IPS DF 6.9 (cell line): ENCODE data around the gene C1QTNF12.
A peak's percentile ranks its signal among the peaks of the same experiment; 100 is the strongest.

Experiments
- DNase-seq: peaks from one replicate; pipeline ENCODE4 v3.0.0-alpha.2; 2013; ENCODE audit warnings: low read depth, low spot score
- H3K27ac ChIP-seq: one replicate; pipeline ENCODE4 v1.5.1; 2013; ENCODE audit warnings: low read length, control low read depth
- H3K27me3 ChIP-seq: 2 replicates; pipeline ENCODE4 v1.6.1; 2013; ENCODE audit warnings: mild to moderate bottlenecking, low read length; ENCODE audit not compliant: control insufficient read depth, insufficient read depth
- H3K36me3 ChIP-seq: 2 replicates; pipeline ENCODE4 v1.6.1; 2013; ENCODE audit warnings: low read length; ENCODE audit not compliant: control insufficient read depth, insufficient read depth
- H3K4me1 ChIP-seq: 2 replicates; pipeline ENCODE4 v1.6.1; 2013; ENCODE audit warnings: low read length; ENCODE audit not compliant: control insufficient read depth, insufficient read depth
- H3K4me3 ChIP-seq: 2 replicates; pipeline ENCODE4 v1.5.1; 2013; ENCODE audit warnings: mild to moderate bottlenecking, low read length
- H3K9me3 ChIP-seq: 2 replicates; pipeline ENCODE4 v1.6.1; 2013; ENCODE audit warnings: low read length, inconsistent platforms; ENCODE audit not compliant: control insufficient read depth, insufficient read depth
- WGBS: extraction: QIAGEN DNeasy Blood & Tissue Kit; methylation state at CpG from one replicate; pipeline ENCODE4 v1.1.7; 2013; ENCODE audit warnings: mixed read lengths, missing lambda C conversion rate; ENCODE audit not compliant: insufficient read length, insufficient coverage; 5-methylcytosine and 5-hydroxymethylcytosine counted together

The C1QTNF12 gene

DNA sequence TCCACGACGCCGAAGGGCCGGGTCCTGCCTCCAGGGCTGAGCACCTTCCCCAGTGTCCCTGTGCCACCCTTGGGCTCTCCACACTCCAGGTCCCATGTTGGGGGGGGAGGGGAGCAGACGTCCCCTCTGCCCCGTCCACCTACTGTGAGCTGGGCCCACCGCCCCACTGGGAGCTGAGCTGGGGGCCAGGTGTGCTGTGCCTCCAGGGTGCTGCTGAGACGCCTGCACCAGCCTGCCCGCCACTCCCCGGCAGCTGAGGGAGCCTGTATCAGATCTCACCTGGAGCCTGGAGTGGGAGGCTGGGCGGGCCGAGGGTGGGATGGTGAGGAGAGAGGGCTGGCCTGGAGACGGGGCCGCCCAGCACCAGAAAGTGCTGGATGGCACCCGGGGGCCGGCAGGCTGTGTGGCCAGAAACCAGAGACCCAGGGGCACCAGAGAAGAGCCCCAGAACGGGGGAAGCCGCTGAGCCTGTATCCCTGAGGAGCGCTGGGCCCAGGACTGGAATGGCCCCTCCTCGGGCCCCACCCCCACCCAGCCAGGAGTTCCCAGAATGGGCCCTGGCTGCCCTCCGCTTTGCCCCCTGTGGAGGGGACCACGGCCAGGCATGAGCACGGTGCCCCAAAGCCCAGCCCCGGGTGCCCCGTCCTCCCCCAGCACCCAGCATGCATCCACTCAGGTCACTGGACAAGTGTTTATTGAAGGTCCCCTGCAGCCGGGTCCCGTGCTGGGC lies 43.5 kb downstream of the C1QTNF12 start:
- Histone ChIP-seq H3K36me3 (no peaks in the 10 kb centered on the region; the same call in 1 of the 2 replicates), H3K4me1 (peaks cover 10% of the 10 kb centered on the region), H3K4me3 (no peak overlapping the region), H3K9me3 (no peaks in the 10 kb centered on the region), H3K27me3 (no peaks in the 10 kb centered on the region; the same call in 1 of the 2 replicates), H3K27ac (no peak overlapping the region)
- WGBS = no CpG with 5 or more reads among the region's 27 CpGs
- no peak for DNase-seq

DNA sequence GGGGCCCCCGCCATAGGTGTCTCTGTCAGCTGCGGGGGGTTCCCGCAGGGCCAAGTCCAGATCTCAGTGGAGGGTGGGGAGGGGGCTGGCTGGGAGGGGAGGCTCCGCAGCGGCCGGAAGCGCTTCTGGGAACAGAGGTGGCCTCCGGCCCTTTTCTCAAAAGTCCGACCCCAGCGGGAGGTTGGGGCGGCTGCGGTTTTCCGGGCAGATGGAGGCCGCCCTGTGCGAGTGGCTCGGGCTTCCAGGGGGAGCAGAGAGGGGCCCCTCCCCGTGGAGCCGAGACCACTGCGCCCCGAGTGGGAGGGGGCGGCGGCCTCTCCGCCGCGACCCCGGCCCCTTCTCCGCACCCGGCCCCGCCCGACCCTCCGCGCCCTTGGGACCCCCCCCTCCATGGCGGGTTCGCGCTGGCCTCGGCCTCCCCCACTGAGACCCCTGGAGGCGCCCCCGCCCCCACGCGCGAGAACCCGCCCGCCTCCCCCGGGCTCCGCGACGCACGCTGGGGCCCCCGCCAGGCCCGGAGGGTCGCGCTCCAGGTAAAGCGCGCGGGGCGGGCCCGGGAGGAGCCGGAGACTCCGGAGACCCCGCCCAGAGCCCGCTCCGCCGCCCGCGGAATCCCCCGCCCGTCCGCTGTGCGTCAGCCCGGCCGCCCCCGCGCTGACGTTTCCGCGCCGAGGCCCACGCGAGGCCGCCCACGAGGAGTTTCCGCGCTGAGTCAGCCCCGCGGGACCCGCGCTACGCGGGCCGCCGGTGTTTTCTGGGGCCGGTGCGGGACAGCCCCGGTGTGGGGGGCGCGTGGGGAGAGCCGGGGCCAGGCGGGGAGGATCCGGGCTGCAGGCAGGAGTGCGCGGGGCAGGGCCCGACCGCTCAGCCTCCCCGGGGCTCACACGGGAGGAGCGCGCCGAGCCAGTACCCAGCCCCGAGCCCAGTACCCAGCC lies 45.4 kb downstream of the C1QTNF12 start:
- H3K36me3 ChIP-seq = no peaks in the 10 kb centered on the region; the same call in 1 of the 2 replicates
- no peaks in the 10 kb centered on the region for H3K9me3 ChIP-seq
- peaks cover 8% of the 10 kb centered on the region for H3K4me1 ChIP-seq
- H3K27ac ChIP-seq = no peak overlapping the region
- H3K4me3 ChIP-seq = peak overlapping the region; percentile 66
- H3K27me3 ChIP-seq = no peaks in the 10 kb centered on the region; the same call in 1 of the 2 replicates
- WGBS = no CpG with 5 or more reads among the region's 109 CpGs
- DNase-seq = no peak

DNA sequence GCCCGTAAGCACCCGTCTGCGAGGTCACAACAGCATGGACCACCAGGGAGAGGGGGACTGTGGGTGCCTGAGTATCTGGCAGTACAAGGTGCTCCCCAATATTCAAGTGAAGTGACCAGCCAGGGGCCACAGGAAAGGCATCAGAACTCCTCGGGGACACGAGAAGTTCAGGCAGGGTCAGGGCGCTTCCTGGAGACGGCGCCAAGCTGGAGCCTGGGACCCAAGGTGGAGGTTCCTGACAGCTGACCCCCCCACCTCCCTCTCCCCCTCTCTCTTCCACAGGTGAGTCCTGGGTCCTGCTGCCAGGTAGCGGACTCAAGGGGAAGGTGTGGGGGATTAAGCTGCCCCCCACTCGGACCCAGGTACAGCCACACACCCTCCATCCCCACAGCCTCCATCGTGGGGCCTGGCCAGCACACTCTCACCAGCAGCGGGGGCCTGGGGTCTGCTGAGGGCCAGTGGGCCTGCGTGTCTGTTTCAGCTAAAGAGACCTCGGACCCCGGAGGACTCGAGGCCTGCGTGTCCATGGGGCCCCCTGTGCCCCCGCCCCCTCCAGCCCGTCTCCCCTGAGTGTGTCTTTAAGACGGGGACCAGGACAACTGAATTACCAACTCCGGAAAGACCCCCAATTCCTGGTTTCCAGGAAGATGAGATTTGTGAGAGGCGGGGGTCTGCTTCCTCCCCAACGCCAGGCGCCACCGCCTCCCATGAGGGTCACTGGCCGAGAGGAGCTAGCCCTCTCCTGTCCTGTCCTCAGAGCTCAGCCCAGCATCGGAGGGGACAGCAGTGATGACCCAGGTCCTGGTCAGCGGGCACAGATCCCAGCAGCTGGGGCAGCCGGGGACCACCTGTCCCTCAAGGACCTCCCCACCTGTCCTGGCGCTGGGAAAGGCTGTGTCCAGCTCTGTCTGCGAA lies 46.3 kb downstream of the C1QTNF12 start:
- no peak for DNase-seq
- H3K4me3 ChIP-seq = no peak overlapping the region; the same call in 1 of the 2 replicates
- no CpG with 5 or more reads among the region's 31 CpGs for WGBS
- H3K27ac ChIP-seq = no peak overlapping the region
- H3K4me1 ChIP-seq = peaks cover 3% of the 10 kb centered on the region; the same call in 1 of the 2 replicates
- H3K9me3 ChIP-seq = no peaks in the 10 kb centered on the region
- no peaks in the 10 kb centered on the region for H3K36me3 ChIP-seq
- H3K27me3 ChIP-seq = no peaks in the 10 kb centered on the region

DNA sequence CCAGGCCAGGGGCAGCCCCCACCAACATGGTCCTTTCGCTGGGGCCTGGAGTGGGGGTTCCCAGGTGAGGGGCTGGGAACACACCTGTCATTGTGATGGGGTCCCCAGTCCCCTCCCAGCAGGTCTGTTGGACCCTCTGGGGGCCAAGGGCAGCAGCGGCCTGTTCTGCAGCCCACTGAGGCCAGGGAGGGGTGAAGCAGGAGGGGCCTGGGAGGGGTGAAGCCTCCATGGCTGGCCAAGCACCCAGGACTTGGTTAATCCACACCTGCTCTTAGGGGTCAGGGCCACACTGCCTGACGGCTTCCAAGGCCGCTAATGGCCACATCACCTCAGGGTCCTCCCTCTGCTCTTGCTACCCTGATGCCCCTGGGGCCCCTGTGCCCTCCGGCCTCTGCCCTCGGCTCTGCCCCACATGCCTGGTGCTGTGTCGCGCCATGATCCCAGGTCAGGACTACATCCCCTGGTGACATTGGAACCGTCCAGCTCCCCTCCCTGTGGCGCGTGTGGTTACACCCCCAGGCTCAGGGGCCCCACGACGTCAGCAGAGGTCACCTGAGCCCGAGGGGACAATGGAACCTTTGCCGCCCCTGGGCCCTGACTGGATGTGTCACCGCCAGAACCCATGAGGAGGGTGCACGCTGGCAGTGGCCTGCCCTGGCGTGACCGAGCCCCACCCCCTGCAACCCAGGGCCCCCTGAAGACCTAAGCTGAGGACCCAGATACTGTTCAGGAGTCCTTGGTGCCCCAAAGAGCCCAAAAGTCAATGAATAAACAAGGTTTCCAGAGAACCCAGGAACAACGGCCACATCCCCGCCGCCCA lies 47.2 kb downstream of the C1QTNF12 start:
- no peaks in the 10 kb centered on the region for H3K9me3 ChIP-seq
- H3K4me1 ChIP-seq = peaks cover 3% of the 10 kb centered on the region; the same call in 1 of the 2 replicates
- WGBS = no CpG with 5 or more reads among the region's 22 CpGs

DNA sequence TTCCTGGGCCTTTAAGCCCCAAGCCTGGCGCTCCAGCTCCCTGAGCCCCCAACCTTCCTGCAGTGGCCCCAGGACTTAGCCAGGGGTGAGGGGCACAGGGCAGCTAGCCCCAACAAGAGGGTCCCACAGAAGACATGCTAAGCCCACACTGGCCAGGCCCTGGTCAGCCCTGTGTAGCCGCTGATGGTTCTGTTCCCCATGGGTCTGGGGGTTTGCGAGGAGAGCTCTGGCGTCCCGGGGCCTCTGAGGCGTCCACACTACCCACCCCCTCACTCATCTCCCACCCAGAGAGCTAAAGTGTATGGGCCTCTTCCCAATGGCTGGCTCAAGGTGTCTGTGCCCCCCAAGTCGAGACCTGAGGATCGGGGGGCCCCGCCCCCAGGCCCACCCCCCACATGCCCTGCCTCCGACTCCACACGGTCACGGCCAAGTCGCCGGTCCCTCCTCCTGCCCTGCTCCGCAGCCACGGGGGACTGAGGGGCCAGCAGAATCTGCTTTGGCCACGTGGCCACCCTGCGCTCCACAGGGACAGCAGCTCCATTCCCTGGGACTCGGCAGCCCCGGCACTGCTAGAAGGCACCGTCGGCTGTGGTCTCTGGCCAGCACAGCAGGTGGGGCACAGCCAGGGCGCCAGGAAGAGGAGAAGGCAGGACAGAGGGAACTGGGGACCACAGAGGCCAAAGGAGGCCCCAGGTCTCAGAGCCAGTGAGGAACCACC lies 47.9 kb downstream of the C1QTNF12 start:
- H3K27me3 ChIP-seq = no peaks in the 10 kb centered on the region
- no peak overlapping the region for H3K4me3 ChIP-seq
- H3K36me3 ChIP-seq = no peaks in the 10 kb centered on the region
- no peaks in the 10 kb centered on the region for H3K9me3 ChIP-seq
- H3K4me1 ChIP-seq = peaks cover 3% of the 10 kb centered on the region; the same call in 1 of the 2 replicates
- no peak for DNase-seq
- WGBS = no CpG with 5 or more reads among the region's 23 CpGs
- H3K27ac ChIP-seq = no peak overlapping the region

More for the DNA sequence above, 47.2 kb downstream of the C1QTNF12 start:
- H3K27ac ChIP-seq = no peak overlapping the region
- H3K36me3 ChIP-seq = no peaks in the 10 kb centered on the region
- no peak overlapping the region for H3K4me3 ChIP-seq
- no peaks in the 10 kb centered on the region for H3K27me3 ChIP-seq
- DNase-seq = no peak

DNA sequence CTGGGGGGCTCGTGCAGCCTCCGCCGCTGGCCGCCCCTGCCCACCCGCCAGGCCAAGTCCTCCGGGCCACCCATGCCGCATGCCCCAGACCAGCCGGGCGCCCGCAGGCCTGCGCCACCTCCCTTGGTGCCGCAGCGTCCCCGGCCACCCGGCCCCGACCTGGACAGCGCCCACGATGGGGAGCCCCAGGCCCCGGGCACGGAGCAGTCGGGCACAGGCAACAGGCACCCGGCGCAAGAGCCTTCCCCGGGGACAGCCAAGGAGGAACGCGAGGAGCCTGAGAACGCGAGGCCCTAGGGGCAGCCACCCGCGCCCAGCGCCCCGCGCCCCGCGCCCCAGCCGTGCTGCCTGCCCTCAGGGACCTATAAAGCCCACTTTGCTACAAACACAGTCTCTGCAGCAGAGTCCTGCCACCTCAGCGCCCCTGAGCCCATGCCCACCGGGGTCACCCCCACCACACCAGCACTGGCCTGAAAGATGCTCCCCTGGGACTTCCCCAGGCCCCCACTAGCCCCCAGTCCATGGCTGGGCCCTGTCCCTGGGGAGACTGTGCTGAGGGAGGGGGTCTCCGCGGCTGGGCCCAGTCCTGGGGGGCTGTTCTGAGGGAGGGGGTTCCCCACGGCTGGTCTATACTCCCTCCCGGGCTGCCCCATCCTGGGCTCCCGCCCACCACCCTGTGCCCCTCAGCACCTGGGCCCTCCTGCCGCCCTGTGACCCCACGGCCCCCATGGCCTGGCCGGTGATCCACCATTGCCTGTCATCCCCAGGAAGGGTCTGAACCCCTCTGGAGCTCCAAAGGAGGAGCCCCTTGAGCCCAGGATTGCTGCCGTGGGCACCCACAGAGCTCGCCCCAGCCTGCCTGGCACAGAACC lies 48.7 kb downstream of the C1QTNF12 start:
- no peaks in the 10 kb centered on the region for H3K27me3 ChIP-seq
- no peak for DNase-seq
- no peak overlapping the region for H3K27ac ChIP-seq
- no CpG with 5 or more reads among the region's 48 CpGs for WGBS
- H3K9me3 ChIP-seq = no peaks in the 10 kb centered on the region
- peaks cover 3% of the 10 kb centered on the region; the same call in 1 of the 2 replicates for H3K4me1 ChIP-seq
- H3K36me3 ChIP-seq = no peaks in the 10 kb centered on the region
- no peak overlapping the region for H3K4me3 ChIP-seq

DNA sequence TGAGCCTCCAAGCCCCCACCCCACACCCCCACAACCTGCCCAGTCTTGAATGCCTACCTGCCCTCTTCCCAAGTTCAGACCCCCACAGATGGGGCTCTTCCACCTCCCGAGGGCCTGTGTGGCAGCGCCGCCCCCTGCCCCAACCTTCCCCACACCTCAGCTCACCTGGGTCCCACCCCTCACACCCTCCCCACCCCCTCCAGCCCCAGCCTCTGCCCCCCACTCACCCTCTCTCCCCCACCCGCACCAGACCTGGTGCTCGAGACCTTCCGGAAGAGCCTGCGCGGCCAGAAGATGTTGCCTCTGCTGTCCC lies 49.4 kb downstream of the C1QTNF12 start:
- DNase-seq = no peak
- no peaks in the 10 kb centered on the region for H3K9me3 ChIP-seq
- H3K4me3 ChIP-seq = no peak overlapping the region
- WGBS = no CpG with 5 or more reads among the region's 8 CpGs
- H3K27me3 ChIP-seq = no peaks in the 10 kb centered on the region
- H3K27ac ChIP-seq = no peak overlapping the region
- H3K36me3 ChIP-seq = no peaks in the 10 kb centered on the region
- H3K4me1 ChIP-seq = peaks cover 3% of the 10 kb centered on the region; the same call in 1 of the 2 replicates

DNA sequence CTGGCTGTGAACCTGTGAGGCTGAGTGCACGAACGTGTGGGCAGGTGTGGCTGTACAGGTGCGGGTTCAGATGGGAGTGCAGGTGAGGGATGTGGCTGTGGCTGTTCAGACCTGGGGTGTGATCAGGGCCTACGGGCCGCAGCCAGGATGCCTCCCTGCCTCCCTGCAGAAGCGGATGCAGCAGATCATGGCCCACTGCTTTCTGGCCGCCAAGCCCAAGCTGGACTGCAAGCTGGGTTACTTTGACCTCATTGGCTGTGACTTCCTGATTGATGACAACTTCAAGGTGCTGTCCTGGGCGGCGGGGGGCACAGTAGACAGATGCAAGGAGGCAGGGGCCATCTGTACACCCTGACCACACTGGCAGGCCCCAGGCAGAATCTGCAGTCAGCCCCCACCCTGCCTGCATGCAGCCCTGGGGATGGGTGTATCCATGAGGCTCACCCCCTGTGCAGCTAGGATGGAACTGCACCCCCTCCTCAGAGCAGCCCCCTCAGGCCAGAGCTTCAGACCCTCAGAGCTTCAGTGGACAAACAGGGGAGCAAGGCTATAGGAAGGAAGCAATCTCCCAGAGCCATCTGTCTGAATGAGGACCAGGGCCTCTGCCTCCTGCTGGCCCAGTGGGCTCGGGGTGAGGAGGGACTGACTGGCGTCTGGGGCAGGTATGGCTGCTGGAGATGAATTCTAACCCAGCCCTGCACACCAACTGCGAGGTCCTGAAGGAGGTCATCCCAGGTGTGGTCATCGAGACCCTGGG lies 49.9 kb downstream of the C1QTNF12 start:
- no peak for DNase-seq
- H3K9me3 ChIP-seq = no peaks in the 10 kb centered on the region
- H3K27ac ChIP-seq = no peak overlapping the region
- peaks cover 3% of the 10 kb centered on the region; the same call in 1 of the 2 replicates for H3K4me1 ChIP-seq
- no peaks in the 10 kb centered on the region for H3K36me3 ChIP-seq
- no peak overlapping the region for H3K4me3 ChIP-seq
- no CpG with 5 or more reads among the region's 13 CpGs for WGBS
- H3K27me3 ChIP-seq = no peaks in the 10 kb centered on the region
